ENCODE data around the gene KLK6.

KLK6 gene

GRCh38 chr19:50968716-50969412 lies 527 bp downstream of the KLK6 start:
- no peak overlapping the region for H3K27ac ChIP-seq (ENCODE audit: low read length)
- no peak overlapping the region for H3K4me3 ChIP-seq (ENCODE audit: low read depth in 1 of 2, low read length in 2 of 2)
- no peaks in the 10 kb centered on the region for H3K4me1 ChIP-seq (ENCODE audit: control insufficient read depth in 1 of 2, insufficient read depth in 2 of 2, low read length in 2 of 2)
- no peaks in the 10 kb centered on the region for H3K9me3 ChIP-seq (ENCODE audit: control insufficient read depth in 1 of 2, low read length in 2 of 2)
- no peaks in the 10 kb centered on the region for H3K36me3 ChIP-seq (ENCODE audit: control insufficient read depth in 1 of 2, insufficient read depth in 2 of 2, low read length in 2 of 2)
- H3K27me3 ChIP-seq (ENCODE audit: low read depth, low read length), result peaks cover 2% of the 10 kb centered on the region

- H3K9me3 ChIP-seq (ENCODE audit: control insufficient read depth in 1 of 2, low read length in 2 of 2), result no peaks in the 10 kb centered on the region
- H3K27me3 ChIP-seq (ENCODE audit: low read depth, low read length), result peaks cover 3% of the 10 kb centered on the region
- H3K36me3 ChIP-seq (ENCODE audit: control insufficient read depth in 1 of 2, insufficient read depth in 2 of 2, low read length in 2 of 2), result no peaks in the 10 kb centered on the region
- H3K27ac ChIP-seq (ENCODE audit: low read length), result no peak overlapping the region
- no peaks in the 10 kb centered on the region for H3K4me1 ChIP-seq (ENCODE audit: control insufficient read depth in 1 of 2, insufficient read depth in 2 of 2, low read length in 2 of 2)
- H3K4me3 ChIP-seq (ENCODE audit: low read depth in 1 of 2, low read length in 2 of 2), result no peak overlapping the region
These were observed 1.3 kb downstream of the KLK6 start for GRCh38 chr19:50967929-50968715.

DNA sequence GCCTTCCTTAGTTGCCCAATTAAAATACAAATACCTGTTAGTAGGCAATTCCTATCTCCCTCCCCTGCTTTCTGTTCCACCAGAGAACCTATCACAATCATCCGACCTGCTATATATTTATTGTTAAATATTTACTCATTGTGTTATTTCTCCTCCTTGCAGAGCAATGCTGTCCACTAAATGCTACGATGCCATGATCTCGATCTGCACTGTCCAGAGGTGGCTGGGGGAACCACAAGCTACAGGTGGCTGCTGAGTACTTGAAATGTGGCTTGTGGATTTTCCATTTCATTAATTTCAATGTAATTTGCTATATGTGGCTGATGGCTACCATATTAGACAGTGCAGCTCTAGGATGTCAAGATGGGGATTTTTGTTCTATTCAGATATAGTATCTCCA lies 5.1 kb downstream of the KLK6 start:
- H3K36me3 ChIP-seq (ENCODE audit: control insufficient read depth in 1 of 2, insufficient read depth in 2 of 2, low read length in 2 of 2), result no peaks in the 10 kb centered on the region
- H3K9me3 ChIP-seq (ENCODE audit: control insufficient read depth in 1 of 2, low read length in 2 of 2), result peaks cover 0 to 5% of the 10 kb centered on the region in 2 donors
- no peaks in the 10 kb centered on the region for H3K4me1 ChIP-seq (ENCODE audit: control insufficient read depth in 1 of 2, insufficient read depth in 2 of 2, low read length in 2 of 2)
- no peak overlapping the region for H3K4me3 ChIP-seq (ENCODE audit: low read depth in 1 of 2, low read length in 2 of 2)
- no peak overlapping the region for H3K27ac ChIP-seq (ENCODE audit: low read length)
- H3K27me3 ChIP-seq (ENCODE audit: low read depth, low read length), result peaks cover 3% of the 10 kb centered on the region

DNA sequence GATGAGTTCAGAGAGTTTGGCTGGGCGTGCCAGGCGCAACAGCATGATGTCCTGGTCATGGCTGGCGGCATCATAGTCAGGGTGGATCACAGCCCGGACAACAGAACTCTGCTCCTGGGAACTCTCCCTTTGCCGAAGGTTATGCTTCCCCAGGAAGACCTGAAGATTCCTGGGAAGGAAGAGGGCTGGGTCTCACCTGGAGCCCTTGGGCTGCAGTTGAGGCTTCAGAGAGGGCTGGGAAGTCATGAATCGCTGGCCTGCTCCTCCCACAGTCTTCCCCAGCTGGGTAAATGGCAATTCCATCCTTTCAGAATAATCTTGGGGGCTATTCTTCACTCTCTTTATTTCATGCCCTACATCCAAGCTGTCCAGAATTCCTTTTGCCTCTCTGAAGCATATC lies 6.0 kb downstream of the KLK6 start:
- Histone ChIP-seq H3K4me3 (ENCODE audit: low read depth in 1 of 2, low read length in 2 of 2) (no peak overlapping the region), H3K27ac (ENCODE audit: low read length) (no peak overlapping the region), H3K9me3 (ENCODE audit: control insufficient read depth in 1 of 2, low read length in 2 of 2) (peaks cover 0 to 5% of the 10 kb centered on the region in 2 donors), H3K4me1 (ENCODE audit: control insufficient read depth in 1 of 2, insufficient read depth in 2 of 2, low read length in 2 of 2) (no peaks in the 10 kb centered on the region), H3K36me3 (ENCODE audit: control insufficient read depth in 1 of 2, insufficient read depth in 2 of 2, low read length in 2 of 2) (no peaks in the 10 kb centered on the region), H3K27me3 (ENCODE audit: low read depth, low read length) (peaks cover 3% of the 10 kb centered on the region)

DNA sequence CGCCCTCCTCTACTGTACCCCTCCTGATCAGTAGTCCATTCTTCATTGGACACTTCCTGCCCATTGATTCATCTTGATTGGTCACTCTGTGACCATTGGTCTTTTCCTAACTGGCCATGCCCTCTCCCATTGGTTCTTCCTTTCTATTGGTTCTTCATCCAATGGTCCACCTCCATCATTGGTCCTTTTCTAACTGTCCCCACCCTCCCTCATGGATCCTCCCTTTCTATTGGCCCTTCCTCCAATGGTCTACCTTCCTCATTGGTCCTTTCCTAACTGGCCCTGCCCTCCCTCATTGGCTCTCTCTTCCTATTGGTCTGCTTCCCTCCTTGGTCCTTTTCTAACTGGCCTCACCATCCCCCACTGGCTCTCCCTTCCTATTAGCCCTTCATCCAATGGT lies 7.1 kb downstream of the KLK6 start:
- Histone ChIP-seq H3K4me3 (ENCODE audit: low read depth in 1 of 2, low read length in 2 of 2) (no peak overlapping the region), H3K27ac (ENCODE audit: low read length) (no peak overlapping the region), H3K4me1 (ENCODE audit: control insufficient read depth in 1 of 2, insufficient read depth in 2 of 2, low read length in 2 of 2) (no peaks in the 10 kb centered on the region), H3K9me3 (ENCODE audit: control insufficient read depth in 1 of 2, low read length in 2 of 2) (peaks cover 0 to 5% of the 10 kb centered on the region in 2 donors), H3K27me3 (ENCODE audit: low read depth, low read length) (peaks cover 3% of the 10 kb centered on the region), H3K36me3 (ENCODE audit: control insufficient read depth in 1 of 2, insufficient read depth in 2 of 2, low read length in 2 of 2) (no peaks in the 10 kb centered on the region)

DNA sequence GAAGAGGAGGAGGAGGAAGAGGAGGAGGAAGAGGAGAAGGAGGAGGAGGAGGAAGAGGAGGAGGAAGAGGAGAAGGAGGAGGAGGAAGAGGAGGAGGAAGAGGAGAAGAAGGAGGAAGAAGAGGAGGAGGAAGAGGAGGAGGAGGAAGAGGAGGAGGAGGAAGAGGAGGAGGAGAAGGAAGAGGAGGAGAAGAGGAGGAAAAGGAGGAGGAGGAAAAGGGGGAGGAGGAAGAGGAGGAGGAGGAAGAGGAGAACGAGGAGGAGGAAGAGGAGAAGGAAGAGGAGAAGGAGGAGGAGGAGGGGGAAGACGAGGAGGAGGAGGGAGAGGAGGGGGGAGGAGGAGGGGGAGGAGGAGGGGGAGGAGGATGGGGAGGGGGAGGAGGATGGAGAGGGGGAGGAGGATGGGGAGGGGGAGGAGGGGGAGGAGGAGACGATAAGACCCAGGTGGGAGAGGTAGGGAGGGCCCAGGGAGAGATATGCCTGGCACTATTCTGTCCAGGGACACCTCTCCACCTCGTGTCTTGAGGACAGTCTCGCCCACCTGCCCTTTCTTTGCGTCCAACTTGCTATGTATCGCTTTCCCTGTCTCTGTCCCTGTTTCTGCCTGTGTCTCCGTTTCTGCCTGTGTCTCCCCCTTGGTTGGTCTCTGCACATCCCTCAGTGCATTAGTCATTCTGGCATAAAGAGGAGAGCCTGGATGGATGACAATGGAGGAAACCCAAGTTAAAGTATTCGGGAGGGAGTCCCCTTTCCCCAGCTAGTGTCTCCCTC lies 9.5 kb downstream of the KLK6 start:
- H3K9me3 ChIP-seq (ENCODE audit: control insufficient read depth in 1 of 2, low read length in 2 of 2), result peaks cover 0 to 5% of the 10 kb centered on the region in 2 donors
- no peak overlapping the region for H3K4me3 ChIP-seq (ENCODE audit: low read depth in 1 of 2, low read length in 2 of 2)
- peaks cover 3% of the 10 kb centered on the region for H3K27me3 ChIP-seq (ENCODE audit: low read depth, low read length)

GRCh38 chr19:50957587-50957986 lies 11.8 kb downstream of the KLK6 start:
- Histone ChIP-seq H3K27ac (ENCODE audit: low read length) (no peak overlapping the region), H3K36me3 (ENCODE audit: control insufficient read depth in 1 of 2, insufficient read depth in 2 of 2, low read length in 2 of 2) (no peaks in the 10 kb centered on the region), H3K4me1 (ENCODE audit: control insufficient read depth in 1 of 2, insufficient read depth in 2 of 2, low read length in 2 of 2) (no peaks in the 10 kb centered on the region), H3K9me3 (ENCODE audit: control insufficient read depth in 1 of 2, low read length in 2 of 2) (peaks cover 0 to 5% of the 10 kb centered on the region in 2 donors), H3K4me3 (ENCODE audit: low read depth in 1 of 2, low read length in 2 of 2) (no peak overlapping the region), H3K27me3 (ENCODE audit: low read depth, low read length) (no peaks in the 10 kb centered on the region)

More for the DNA sequence above, 9.5 kb downstream of the KLK6 start:
- no peaks in the 10 kb centered on the region for H3K4me1 ChIP-seq (ENCODE audit: control insufficient read depth in 1 of 2, insufficient read depth in 2 of 2, low read length in 2 of 2)
- no peaks in the 10 kb centered on the region for H3K36me3 ChIP-seq (ENCODE audit: control insufficient read depth in 1 of 2, insufficient read depth in 2 of 2, low read length in 2 of 2)
- no peak overlapping the region for H3K27ac ChIP-seq (ENCODE audit: low read length)

DNA sequence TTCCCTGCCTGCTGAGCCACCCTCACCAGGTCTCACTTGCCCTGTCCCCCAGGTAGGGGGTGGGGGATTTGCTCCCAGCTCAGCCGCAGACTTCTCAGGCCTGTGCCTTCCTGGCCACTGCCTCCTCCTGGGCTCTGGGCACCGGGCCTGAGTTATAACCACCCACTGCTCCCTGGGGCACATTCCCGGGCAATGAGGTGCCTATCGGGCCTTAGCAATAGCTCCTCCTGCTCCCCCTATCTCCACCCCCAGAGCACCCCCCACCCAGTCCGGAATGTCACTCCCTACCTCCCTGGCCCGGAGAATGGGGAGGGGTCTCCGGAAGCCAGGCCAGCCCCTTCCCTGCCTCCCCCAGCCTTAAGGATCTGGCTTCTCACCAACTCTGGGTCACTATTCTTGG lies 16.5 kb downstream of the KLK6 start, which contains the start of gene KLK5:
TSS of gene KLK5 (minus strand) at position 129 of the 400 bp plus-strand sequence. CDS start 381 bp downstream, outside the sequence.
- H3K4me1 ChIP-seq (ENCODE audit: control insufficient read depth in 1 of 2, insufficient read depth in 2 of 2, low read length in 2 of 2), result no peaks in the 10 kb centered on the region
- H3K4me3 ChIP-seq (ENCODE audit: low read depth in 1 of 2, low read length in 2 of 2), result no peak within 1 kb of the TSS
- no peak within 1 kb of the TSS for H3K27ac ChIP-seq (ENCODE audit: low read length)
- H3K9me3 ChIP-seq (ENCODE audit: control insufficient read depth in 1 of 2, low read length in 2 of 2), result no peaks in the 10 kb centered on the region
- no peaks in the 10 kb centered on the region for H3K36me3 ChIP-seq (ENCODE audit: control insufficient read depth in 1 of 2, insufficient read depth in 2 of 2, low read length in 2 of 2)
- no peaks in the 10 kb centered on the region for H3K27me3 ChIP-seq (ENCODE audit: low read depth, low read length)

- Histone ChIP-seq H3K4me1 (ENCODE audit: control insufficient read depth in 1 of 2, insufficient read depth in 2 of 2, low read length in 2 of 2) (no peaks in the 10 kb centered on the region), H3K9me3 (ENCODE audit: control insufficient read depth in 1 of 2, low read length in 2 of 2) (no peaks in the 10 kb centered on the region), H3K4me3 (ENCODE audit: low read depth in 1 of 2, low read length in 2 of 2) (no peak overlapping the region), H3K27ac (ENCODE audit: low read length) (no peak overlapping the region), H3K36me3 (ENCODE audit: control insufficient read depth in 1 of 2, insufficient read depth in 2 of 2, low read length in 2 of 2) (no peaks in the 10 kb centered on the region), H3K27me3 (ENCODE audit: low read depth, low read length) (no peaks in the 10 kb centered on the region)
These were observed 19.5 kb downstream of the KLK6 start for GRCh38 chr19:50949861-50950260.

DNA sequence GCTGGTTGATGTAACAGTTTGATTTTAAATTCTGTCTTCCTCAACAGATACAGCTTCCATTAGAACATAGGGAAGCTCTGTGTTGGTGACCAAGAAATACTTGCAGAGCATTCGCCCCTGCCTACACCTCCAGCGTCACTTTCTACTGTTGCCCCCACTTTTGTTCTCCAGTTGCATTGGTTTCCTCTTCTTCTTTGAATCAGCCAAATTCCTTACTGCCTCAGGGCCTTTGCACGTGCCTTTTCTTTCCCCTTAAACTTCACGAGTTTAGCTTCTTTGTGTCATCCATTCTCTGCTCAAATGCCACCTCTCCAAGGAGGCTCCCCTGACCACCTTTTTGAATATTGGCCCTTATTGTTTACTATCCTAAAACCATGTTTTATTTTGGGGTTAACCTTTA lies 22.3 kb downstream of the KLK6 start:
- no peak overlapping the region for H3K4me3 ChIP-seq (ENCODE audit: low read depth in 1 of 2, low read length in 2 of 2)
- H3K4me1 ChIP-seq (ENCODE audit: control insufficient read depth in 1 of 2, insufficient read depth in 2 of 2, low read length in 2 of 2), result no peaks in the 10 kb centered on the region
- H3K9me3 ChIP-seq (ENCODE audit: control insufficient read depth in 1 of 2, low read length in 2 of 2), result no peaks in the 10 kb centered on the region
- H3K36me3 ChIP-seq (ENCODE audit: control insufficient read depth in 1 of 2, insufficient read depth in 2 of 2, low read length in 2 of 2), result no peaks in the 10 kb centered on the region
- no peaks in the 10 kb centered on the region for H3K27me3 ChIP-seq (ENCODE audit: low read depth, low read length)
- H3K27ac ChIP-seq (ENCODE audit: low read length), result no peak overlapping the region

- no peak overlapping the region for H3K4me3 ChIP-seq (ENCODE audit: low read depth in 1 of 2, low read length in 2 of 2)
- no peaks in the 10 kb centered on the region for H3K27me3 ChIP-seq (ENCODE audit: low read depth, low read length)
- no peaks in the 10 kb centered on the region for H3K4me1 ChIP-seq (ENCODE audit: control insufficient read depth in 1 of 2, insufficient read depth in 2 of 2, low read length in 2 of 2)
- no peak overlapping the region for H3K27ac ChIP-seq (ENCODE audit: low read length)
- H3K36me3 ChIP-seq (ENCODE audit: control insufficient read depth in 1 of 2, insufficient read depth in 2 of 2, low read length in 2 of 2), result no peaks in the 10 kb centered on the region
- peaks cover 0 to 3% of the 10 kb centered on the region in 2 donors for H3K9me3 ChIP-seq (ENCODE audit: control insufficient read depth in 1 of 2, low read length in 2 of 2)
These were observed 24.6 kb downstream of the KLK6 start for GRCh38 chr19:50944795-50945194.

All from muscle layer of duodenum (tissue), 2 donors.